ENCODE measurements around the gene CDIP1. TPM values are rescaled to one million over a fixed set of nuclear protein-coding genes. Genes with fewer than 3 reads are reported as not detected.

The CDIP1 gene
- total RNA-seq, 1 experiment from 2014 or later, result 49.7 TPM

DNA sequence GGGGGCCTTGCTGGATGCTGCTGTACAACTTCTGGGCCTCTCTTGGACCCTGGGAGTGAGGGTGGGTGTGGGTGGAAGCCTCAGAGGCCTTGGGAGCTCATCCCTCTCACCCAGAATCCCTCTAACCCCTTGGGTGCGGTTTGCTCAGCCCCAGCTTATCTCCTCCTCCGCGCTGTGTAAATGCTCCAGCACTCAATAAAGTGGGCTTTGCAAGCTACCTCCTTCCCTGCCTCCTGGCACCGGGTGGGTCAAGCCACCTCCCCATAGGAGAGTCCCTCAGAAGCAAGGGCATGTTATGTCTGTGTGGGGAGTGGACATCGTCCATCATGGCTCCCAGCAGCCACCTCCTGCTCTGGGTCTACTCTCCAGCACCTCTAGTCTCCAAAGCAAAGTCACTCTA is 28.4 kb downstream of the CDIP1 start:
- Histone ChIP-seq H3K23me2 (ENCODE audit: insufficient read length, low read depth, low read length, poor library complexity, severe bottlenecking) (no peaks in the 10 kb centered on the region), H3K23ac (ENCODE audit: insufficient read length, low read depth, low read length) (no peak overlapping the region), H3K27me3 (ENCODE audit: insufficient read depth, low read length) (no peaks in the 10 kb centered on the region), H2BK20ac (ENCODE audit: low read depth, low read length, poor library complexity, severe bottlenecking) (no peak overlapping the region), H2AK5ac (ENCODE audit: insufficient read length, low read length) (no peak overlapping the region), H3T11ph (ENCODE audit: low read length) (no peak overlapping the region), H3K56ac (ENCODE audit: insufficient read length, low read depth, low read length) (no peak overlapping the region), H3K9ac (ENCODE audit: extremely low read depth, insufficient read length, low read length) (no peak overlapping the region), H2BK5ac (ENCODE audit: insufficient read length, low read length) (no peak overlapping the region), H3K4me2 (ENCODE audit: insufficient read depth, insufficient read length, low read length) (no peak overlapping the region), H3K4ac (ENCODE audit: low read depth, low read length) (no peak overlapping the region), H2BK15ac (ENCODE audit: low read depth, low read length) (no peak overlapping the region), H4K91ac (ENCODE audit: insufficient read length, low read depth, low read length) (no peak overlapping the region), H3K18ac (ENCODE audit: insufficient read length, low read depth, low read length) (no peak overlapping the region), H4K5ac (ENCODE audit: insufficient read length, low read depth, low read length) (no peak overlapping the region), H4K20me1 (ENCODE audit: control insufficient read depth, insufficient read depth, insufficient read length) (no peaks in the 10 kb centered on the region), H3K27ac (ENCODE audit: insufficient read length, low read depth, low read length) (no peak overlapping the region), H3K79me1 (ENCODE audit: insufficient read depth, low read depth, low read length, poor library complexity, severe bottlenecking) (no peaks in the 10 kb centered on the region), H3K79me2 (ENCODE audit: insufficient read depth, low read length) (no peaks in the 10 kb centered on the region), H2BK12ac (ENCODE audit: insufficient read length, low read depth, low read length) (no peak overlapping the region), H2BK120ac (ENCODE audit: low read depth, low read length, poor library complexity, severe bottlenecking) (no peak overlapping the region), H3K4me1 (ENCODE audit: insufficient read depth, low read length) (no peaks in the 10 kb centered on the region), H3K14ac (ENCODE audit: insufficient read depth, low read length) (no peak overlapping the region), H3K9me3 (ENCODE audit: control insufficient read depth, low read depth, low read length) (no peaks in the 10 kb centered on the region), H4K8ac (replicated peaks; ENCODE audit: insufficient read length, low read depth, low read length) (no peak overlapping the region), H2AFZ (ENCODE audit: low read length) (no peak overlapping the region)
- Mint-ChIP-seq H3K4me1 (peaks cover 9 to 18% of the 10 kb centered on the region in 2 experiments; a peak in 3 of 4 replicates), H3K4me3 (peak overlapping the region in 1 of 2 experiments; percentile 25; a peak in 1 of 5 replicates), H3K36me3 (ENCODE audit: insufficient read depth in 1 of 3, low read depth in 3 of 3) (peaks cover 16 to 55% (median 42%) of the 10 kb centered on the region in 3 experiments; a peak in 6 of 7 replicates), H3K9me3 (no peaks in the 10 kb centered on the region), H3K27ac (peak overlapping the region in 1 of 3 experiments; percentile 90; a peak in 3 of 7 replicates), H3K27me3 (ENCODE audit: low read depth) (no peaks in the 10 kb centered on the region; the same call in 1 of the 2 replicates)
- DNase-seq, result no peak
- no CpG with 5 or more reads among the region's 5 CpGs for WGBS (ENCODE audit: extremely low coverage, insufficient read length, low lambda C conversion rate)
- TF ChIP-seq, protein P1, sequence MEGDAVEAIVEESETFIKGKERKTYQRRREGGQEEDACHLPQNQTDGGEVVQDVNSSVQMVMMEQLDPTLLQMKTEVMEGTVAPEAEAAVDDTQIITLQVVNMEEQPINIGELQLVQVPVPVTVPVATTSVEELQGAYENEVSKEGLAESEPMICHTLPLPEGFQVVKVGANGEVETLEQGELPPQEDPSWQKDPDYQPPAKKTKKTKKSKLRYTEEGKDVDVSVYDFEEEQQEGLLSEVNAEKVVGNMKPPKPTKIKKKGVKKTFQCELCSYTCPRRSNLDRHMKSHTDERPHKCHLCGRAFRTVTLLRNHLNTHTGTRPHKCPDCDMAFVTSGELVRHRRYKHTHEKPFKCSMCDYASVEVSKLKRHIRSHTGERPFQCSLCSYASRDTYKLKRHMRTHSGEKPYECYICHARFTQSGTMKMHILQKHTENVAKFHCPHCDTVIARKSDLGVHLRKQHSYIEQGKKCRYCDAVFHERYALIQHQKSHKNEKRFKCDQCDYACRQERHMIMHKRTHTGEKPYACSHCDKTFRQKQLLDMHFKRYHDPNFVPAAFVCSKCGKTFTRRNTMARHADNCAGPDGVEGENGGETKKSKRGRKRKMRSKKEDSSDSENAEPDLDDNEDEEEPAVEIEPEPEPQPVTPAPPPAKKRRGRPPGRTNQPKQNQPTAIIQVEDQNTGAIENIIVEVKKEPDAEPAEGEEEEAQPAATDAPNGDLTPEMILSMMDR (conservative IDR thresholded peaks at IDR 0.05), result no peak
